ENCODE data around the gene NTHL1. TPM values are rescaled to one million over a fixed set of nuclear protein-coding genes. Genes with fewer than 3 reads are reported as not detected.

NTHL1 gene
- 13.5 TPM for polyA plus RNA-seq (ENCODE audit: insufficient read length)

DNA sequence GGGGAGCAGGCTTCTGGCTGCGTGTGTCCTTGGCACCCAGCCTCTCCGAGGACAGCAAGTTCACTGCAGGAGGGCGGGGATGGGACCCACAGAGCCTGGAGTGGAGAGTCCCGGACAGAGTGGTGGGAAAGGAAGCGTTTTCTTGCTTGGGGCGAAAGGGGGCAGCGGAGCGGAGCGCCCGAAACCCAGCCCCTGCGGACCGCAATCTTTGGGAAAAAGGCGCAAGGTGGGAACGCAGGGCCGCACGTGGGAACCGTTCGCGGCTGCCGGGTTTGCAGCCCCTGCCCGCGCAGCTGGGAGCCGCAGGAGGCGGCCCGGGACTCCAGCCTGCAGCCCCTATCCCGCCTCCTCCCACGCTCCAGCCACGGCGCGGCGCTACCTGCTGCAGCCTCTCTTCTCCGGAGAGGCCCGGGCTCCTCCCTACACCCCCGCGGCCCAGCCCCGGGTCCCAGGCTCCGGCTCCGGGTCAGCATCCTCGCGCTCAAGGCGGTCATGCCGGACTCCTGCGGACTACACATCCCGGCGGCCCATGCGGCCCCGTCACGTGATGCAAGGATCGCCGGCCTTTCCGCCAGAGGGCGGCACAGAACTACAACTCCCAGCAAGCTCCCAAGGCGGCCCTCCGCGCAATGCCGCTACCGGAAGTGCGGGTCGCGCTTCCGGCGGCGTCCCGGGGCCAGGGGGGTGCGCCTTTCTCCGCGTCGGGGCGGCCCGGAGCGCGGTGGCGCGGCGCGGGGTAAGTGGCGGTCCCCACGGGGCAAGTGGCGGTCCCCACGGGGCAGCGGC lies at the start of gene NTHL1, which contains the start of gene TSC2:
TSS of gene NTHL1 (minus strand) at position 505 of the 786 bp plus-strand sequence. CDS start at position 494, 11 bp downstream.
TSS of gene TSC2 (plus strand) at position 656 of the 786 bp plus-strand sequence. CDS start 631 bp downstream, outside the sequence.
- peak; percentile 98 for DNase-seq

- no peak for DNase-seq
Measured at GRCh38 chr16:2096853-2097595, 49.4 kb upstream of the NTHL1 start.

GRCh38 chr16:2095918-2096582 lies 48.4 kb upstream of the NTHL1 start:
- DNase-seq: no peak

GRCh38 chr16:2095315-2095853 lies 47.8 kb upstream of the NTHL1 start:
- DNase-seq: no peak

DNA sequence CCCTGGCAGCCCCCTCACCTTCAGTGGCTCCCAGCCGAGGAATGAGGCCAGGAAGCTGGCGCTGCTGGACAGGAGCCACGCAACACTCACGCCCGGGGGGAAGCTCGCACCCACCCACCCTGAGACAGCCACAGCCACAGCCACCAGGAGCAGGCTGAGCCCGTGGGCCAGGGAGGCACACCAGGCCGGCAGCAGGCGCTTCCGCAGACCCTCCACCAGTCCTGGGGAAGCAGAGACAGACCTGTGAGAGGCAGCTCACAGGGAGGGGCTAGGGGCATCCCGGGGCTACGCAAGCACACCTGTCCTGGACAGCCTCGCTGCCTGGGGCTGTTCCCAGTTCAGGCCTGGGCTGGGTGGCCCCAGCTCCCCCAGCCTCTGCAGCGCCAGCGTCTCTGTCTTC lies 46.2 kb upstream of the NTHL1 start:
- DNase-seq: no peak

- no peak for DNase-seq
Measured at GRCh38 chr16:2092866-2093265, 45.2 kb upstream of the NTHL1 start.

- DNase-seq: no peak
Measured at GRCh38 chr16:2092256-2092620, 44.6 kb upstream of the NTHL1 start.

DNA sequence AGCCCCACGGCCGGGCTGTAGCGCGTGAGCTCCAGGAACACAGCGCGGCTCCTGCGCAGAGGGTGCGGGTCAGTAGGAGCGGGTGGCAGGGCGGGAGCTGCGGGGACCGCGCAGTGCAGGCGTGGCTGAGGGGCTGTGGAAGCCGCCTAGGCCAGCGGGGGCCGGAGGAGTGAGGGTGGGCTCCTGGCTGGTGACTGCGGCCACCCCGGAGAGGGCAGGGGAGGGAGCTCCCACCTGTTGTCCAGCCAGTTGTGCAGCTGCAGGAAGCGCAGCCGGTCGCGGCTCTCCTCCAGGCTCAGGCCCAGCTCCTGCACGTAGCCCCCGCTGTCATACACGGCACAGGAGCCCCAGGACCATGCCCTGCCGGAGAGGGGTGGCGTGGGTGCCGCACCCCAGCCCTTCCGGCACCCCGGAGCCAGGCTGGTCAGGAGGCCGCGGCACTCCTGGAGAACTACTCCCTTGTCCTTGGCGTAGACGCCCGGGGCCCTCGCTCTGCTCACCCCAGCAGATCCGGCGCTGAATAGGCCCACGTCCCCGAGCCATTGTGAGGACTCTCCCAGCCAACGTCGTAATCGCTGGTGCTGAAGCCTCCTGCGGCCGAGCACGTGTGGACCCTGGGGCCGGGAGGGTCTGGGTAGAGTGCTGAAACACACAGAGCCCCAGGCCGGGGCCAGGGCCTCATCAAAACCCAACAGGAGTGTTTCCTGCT lies 44.1 kb upstream of the NTHL1 start:
- no peak for DNase-seq

GRCh38 chr16:2090777-2091546 lies 43.3 kb upstream of the NTHL1 start:
- DNase-seq: peak; percentile 72

- no peak for DNase-seq
Measured at GRCh38 chr16:2090481-2090776, 42.8 kb upstream of the NTHL1 start.

DNA sequence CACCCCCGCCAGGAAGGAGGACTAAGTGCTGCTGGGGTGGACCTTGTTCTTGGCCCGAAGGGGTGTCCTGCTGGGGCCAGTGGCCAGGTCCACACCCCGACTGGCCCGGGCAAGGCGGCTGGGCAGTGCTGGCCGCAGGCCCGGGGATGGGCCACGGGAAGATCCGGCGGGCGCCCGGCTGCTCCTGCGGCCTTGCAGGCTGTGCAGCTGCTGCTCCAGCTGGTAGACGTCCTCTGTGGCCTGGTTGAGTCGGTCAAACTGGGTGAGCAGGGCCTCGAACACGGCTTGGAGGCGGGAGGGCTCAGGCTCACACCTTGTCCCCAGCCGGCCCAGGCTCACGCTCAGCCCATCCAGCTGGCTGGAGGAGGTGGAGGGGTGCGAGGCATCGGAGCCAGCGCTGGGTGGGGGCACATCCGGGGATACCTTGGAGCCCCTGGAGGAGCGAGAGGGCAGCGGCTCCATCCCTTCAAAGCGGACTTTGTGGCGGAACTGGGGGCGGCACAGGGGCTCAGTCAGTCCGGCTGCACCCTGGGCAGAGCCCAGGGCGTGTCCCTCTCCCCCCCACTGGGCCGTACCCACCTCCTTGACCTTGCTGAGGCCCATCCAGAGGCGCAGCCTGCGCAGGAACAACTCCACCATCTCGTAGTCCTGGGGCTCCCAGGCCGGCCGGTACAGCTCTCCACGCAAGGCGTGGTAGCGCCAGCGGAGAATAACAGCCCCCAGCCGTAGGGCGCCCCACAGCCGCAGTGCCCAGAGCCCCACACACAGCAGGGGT lies 42.3 kb upstream of the NTHL1 start:
- no peak for DNase-seq

GRCh38 chr16:2088759-2089358 lies 41.2 kb upstream of the NTHL1 start:
- DNase-seq: no peak

GRCh38 chr16:2087748-2088631 lies 40.4 kb upstream of the NTHL1 start:
- no peak for DNase-seq

- no peak for DNase-seq
Measured at GRCh38 chr16:2086812-2087747, 39.4 kb upstream of the NTHL1 start.

DNA sequence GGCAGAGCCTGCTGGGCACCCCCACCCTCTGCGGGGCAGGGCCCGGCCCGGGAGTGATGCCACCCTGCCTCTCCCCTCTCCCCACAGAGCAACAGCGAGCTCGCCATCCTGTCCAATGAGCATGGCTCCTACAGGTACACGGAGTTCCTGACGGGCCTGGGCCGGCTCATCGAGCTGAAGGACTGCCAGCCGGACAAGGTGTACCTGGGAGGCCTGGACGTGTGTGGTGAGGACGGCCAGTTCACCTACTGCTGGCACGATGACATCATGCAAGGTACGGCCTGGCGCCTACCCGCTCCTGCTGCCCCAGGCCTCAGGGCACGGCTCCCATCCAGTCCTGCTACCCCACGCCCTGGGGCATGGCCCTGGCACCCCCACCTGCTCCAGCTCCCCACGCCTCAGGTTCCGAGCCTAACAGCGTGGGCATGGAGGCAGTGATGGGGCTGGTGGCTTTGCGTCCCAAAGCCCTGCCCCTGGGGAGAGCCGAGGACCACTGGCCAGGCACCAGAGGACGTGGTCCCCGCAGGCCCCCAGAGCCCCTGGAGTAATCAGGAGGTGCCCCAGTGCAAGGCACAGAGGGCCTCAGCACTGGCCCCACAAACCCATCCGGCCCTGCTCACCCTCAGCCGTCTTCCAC lies 38.6 kb upstream of the NTHL1 start:
- no peak for DNase-seq

DNA sequence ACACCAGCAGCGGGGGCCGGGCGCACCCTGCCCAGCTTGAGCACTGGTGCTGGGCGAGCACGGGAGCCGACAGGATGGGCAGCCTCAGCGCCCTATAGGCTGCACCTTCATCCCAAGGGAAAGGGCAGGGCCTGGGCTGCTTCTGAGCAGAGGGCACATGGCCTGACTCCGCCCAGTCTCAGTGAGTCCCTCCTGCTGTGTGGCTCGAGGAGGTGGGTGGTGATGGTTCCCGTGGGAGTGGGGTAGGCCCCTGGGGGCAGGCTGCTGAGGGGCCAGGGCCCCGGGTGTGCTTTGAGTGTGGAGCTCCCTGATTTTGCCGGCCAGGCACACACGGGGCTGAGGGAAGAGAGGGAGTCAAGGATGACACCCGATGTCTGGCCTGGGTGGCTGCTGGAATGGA lies 38.0 kb upstream of the NTHL1 start:
- DNase-seq: no peak

- DNase-seq: no peak
Measured at GRCh38 chr16:2084895-2085625, 37.4 kb upstream of the NTHL1 start.

Data from hindlimb muscle (tissue), 1 donor.